Measurements from ENCODE around the gene NEO1.
A peak's percentile ranks its signal among the peaks of the same experiment; 100 is the strongest.

Gene NEO1

DNA sequence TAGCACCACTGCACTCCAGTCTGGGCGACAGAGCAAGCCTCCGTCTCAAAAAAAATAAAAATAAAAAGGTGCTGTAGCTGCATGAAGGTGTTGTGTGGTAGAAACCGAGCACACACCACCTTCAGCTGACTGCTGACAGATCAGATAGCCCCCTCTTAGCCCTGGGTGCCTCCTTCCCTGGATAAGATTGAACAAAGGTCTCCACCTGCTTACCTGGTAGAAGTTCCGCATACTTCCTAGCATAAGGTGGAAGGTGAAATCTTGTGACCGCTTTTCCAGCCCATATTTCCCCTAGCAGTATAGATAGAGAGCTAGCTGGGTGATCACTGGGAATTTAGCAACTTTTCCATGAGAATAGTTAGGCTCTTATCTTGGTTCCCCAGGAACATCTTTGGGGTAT, 18.7 kb upstream of the NEO1 start:
- DNase-seq = no peak

DNA sequence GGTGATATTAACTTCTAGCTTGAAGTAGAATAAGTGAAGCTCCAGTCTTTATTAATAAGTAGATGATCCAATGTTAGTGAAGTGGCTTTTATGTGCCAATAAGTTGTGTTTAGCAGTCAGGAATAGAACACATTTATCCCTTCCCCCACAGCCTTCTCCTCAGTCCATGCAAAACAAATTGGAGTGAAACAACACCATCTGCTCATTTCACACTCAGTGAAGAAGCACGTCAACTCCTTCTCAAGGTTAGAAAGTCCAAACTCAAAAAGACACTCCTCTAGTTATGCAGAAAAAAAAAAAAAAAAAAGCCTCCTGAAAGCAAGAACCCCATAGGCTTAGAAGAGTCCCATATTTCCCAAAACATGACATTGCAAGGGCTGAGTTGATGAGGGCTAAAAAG, 18.0 kb upstream of the NEO1 start:
- no peak for DNase-seq

DNA sequence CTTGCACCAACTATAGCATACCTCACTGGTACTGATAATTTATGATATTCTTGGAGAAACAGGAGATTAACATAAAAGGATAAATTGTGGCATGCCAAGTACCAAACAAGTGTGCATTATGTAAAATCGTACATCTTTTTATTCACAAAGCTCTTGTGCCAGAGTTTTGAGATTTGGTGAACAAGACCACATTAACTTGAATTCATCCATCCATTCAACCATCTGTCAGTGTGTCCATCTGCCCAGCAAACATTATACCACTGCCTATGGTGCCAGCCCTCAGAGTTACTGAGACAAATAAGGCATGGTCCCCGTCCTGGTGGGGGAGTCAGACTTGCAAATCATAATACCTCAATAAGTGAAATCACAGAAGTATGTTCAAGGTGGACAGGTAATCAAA, 17.0 kb upstream of the NEO1 start:
- no peak for DNase-seq

DNA sequence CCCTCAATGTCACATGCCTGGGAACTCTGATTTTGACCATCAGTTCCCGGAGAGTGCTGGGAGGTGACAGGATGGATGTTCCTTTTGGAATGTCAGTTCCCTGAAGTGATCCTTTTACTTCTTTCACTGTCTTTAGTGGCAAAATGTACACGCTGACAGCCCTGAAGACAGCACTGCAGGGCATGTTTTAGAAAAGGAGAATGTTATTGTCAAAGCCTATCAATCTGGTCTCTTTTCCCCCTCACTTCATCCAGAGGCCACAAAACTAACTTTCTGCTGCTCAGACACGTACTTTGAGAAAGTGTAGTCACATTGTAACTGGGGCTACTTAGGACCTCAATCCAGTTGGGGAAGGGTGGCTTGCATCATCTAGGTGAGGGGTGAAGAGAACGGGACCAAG, 14.0 kb upstream of the NEO1 start:
- DNase-seq = no peak

DNA sequence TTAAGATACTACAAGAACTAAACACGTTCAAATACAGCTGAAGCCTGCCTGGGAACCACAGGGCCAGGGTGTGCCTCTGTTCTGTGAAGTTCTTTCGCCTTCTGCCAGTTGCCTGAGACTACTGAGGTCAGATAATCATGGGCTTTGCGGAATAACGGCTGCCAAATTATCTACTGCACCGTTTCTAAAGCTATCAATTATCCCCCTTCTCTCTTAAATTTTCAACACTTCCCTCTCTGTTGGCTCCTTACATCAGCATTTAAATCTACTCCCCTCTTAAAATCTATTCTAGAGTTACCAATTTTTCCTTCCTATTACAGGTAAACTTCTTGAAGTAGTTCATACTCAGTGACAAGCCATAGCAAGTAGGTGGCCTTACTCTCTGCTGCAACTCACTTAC, 6.2 kb upstream of the NEO1 start:
- no peak for DNase-seq

DNA sequence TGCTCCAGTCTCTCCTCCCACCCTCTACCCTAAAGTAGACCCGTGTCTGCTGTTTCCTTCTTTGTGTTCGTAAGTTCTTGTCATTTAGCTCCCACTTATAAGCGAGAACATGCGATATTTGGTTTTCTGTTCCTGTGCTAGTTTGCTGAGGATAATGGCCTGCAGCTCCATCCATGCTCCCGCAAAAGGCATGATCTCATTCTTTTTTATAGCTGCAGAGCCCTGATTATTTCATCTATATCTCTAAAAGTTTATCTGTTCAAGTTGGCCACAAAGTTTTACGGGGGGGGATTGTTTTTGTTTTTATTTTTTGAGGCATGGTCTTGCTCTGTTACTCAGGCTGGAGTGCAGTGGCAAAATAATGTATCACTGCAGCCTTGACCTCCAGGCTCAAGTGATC, 4.4 kb upstream of the NEO1 start:
- DNase-seq = no peak

DNA sequence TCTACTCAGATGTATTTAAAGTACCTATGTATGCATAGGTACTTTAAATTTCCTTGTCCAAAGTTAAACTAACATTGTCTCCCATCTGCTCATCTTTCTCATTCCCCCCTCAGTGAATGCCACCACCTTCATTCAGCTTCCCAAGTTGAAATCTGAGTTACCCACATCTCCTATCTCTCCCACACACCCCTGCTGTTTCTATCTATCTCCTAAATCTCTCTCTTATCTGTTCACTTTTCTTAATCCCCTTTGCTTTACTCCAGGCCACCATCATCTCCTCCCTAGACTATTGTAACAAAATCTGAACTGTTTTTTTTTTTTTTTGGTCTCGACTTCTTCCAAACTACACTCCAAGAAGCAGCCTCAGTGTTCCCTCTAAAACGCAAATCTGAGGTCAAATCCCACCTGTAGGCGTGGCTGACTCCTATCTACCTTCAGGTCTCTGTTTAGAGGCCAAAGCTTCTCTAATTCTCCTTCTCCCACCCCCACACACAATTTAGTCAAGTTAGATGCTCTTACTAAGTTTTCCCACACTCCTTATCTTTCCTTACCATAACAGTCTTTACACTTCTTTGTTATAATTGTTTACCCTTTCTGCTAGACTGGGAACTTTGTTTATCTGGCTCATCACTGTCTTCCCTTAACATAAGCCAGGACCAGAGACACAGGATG, 3.5 kb upstream of the NEO1 start:
- DNase-seq = no peak

DNA sequence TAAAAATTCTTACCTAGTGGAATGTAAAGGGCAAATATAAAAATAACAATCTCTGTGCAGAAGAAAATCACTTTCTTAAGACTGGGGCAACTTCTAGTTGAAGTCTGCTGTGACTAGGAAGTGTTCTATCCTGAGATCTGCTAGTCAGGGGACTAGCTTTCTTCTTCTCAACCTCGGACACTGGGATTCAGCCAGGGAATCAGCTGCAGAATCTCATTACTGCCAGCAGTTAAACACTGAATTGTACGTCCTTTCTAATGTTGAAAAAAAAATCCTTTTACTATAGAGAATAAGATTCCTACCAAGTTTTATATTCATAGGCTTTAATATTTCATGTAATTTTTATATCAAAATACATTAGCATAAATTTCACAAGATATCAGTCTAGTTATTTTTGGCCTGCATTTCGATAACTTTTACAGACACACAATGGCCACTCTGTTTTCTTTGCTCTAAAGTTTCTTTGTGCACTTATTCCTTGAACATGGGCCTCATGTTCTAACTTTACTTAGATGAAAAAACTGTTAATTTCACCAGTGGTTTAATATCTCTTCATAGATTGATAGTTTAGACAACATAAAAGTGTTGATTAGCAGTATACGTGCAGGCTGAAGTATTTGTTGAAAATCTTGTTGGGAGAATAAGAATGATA, 2.6 kb upstream of the NEO1 start:
- DNase-seq = no peak

DNA sequence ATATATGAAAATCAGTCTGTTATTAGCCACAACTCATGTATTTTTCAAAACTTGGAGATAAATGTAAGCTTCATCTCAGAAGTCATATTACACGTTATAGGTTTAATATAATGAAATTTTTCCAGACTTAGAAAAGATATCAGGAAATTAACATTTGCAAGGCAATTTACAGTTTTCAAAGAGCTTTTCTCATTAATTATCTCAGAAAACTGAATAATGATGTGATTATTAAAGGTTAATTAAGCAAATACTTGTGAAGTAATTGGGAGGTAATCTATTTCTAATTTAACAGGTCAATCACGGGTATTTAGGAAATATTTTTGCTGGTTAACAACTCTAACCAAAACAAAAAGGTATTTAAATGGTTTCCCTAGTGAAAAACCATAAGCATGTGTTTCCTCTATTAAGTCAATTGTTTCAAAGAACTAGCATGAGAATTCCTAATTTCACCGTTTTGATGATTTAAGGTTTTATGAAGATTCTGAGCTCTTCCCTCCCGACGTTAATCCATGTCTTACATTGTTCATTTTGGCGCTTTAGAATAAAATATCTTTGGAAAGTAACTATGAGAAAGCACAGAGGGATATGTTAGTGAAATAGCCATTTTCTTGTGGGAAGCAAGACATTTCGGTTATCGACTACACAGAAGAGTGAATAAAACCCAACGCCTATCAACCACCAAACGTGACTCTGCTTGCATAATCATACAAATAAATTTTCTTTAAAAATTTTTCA, 1.5 kb upstream of the NEO1 start:
- DNase-seq = no peak

DNA sequence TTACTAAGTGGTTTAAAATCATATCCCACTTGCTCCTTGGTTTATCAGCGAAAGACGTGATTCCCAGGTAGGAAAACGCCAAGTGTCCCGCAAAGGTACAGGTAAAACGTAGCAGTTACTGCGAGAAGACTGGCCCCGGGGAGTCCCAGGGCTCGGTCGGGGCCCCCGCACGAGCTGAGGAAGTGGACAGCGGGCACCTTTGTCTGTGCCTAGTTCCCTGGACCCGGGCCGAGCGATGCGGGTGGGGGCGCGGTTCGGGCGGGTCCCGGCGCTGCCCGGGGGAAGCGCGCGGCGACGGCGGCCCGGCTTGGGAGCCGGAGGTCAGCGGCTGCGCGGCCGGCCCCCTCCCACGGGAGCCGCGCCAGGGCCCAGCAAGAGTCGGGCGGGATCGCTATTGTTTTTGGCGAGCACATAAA, 864 bp upstream of the NEO1 start:
- no peak for DNase-seq

DNA sequence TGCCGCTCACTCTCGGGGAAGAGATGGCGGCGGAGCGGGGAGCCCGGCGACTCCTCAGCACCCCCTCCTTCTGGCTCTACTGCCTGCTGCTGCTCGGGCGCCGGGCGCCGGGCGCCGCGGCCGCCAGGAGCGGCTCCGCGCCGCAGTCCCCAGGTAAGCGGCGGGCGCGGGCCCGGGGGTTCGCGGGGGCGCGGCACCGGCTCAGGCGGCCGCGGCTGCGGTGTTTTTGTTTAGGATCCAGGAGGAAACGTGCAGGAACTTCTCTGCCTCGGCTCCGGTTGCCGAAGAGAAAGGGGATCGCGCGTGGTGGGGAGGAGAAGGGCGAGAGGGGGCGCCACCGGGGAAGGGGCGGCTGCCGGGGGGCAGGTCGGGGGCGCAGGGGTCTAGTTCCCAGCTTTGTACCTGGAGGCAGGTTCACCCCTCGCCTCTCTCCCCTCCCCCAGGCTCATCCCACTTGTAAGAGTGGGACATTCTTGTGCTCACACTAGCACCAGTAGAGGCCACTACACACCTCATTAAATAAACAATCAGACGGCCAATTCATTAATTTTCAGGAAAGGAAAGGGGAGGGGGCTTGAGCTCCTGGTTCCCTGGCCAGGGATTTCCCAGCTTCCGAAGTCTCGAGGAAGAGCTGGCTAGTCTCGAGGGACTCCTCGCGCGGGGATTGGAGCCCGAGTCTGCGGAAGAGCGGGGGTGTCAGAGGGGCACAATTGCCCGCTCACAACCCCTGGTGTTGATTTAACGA, 562 bp downstream of the NEO1 start:
- peak; percentile 36 for DNase-seq

DNA sequence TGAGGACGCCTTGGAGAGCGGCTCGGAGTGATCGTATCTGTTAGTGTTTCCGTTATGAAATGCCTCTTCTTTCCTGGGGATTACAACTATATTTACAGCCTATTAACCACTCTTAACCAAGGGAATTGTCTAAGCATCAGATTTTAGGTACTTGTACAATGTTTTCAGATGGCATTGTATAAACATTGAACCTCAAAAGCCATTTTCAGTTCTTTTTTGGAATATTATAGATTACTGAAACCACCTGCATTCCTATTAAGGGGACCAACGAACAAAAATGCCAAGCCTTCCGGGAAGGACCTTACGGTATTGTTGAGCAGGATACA, 1.1 kb downstream of the NEO1 start:
- no peak for DNase-seq

DNA sequence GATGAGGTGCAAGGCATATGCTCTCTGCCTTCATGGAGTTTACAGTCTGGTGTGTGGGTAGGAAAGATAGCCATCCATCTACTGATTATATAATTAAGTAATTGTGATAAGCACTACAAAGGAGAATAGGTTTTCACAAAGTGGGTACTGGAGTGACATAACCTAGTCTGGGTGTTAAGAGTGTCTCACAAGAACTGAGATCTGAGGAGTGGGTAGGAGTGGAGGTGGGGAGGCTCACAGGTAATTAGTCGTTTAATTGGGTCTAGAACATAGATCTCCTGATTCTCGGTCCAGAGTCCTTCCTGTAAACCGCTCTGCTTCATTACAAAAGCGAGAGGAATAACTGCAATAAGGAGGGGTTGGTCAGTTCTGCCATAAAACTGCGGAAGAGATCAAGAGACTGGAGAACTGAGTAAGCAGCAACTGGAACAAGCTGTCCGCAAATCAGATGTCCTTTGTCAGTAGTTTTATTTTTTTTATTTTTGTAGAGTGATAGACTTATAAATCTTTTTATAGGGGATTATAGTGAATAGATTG, 2.2 kb downstream of the NEO1 start:
- no peak for DNase-seq

DNA sequence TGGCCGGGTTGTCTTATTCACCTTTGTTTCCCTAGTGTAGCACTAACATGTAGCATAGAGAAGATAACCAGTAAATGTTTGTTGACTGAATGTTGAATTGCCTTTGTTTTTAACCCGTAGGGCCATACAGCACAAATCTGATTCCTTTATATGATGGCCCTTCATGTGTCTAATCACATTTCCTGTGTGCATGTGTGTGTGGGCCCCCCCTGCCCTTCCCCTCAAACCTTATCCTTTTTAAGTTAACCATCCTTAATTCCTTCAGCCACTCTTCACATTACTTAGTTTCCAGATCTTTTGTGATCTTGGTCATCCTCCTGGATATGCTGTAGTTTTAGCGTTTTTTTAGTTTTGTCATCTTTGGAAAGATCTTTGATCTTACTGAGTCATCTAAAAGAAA, 4.2 kb downstream of the NEO1 start:
- DNase-seq = no peak

DNA sequence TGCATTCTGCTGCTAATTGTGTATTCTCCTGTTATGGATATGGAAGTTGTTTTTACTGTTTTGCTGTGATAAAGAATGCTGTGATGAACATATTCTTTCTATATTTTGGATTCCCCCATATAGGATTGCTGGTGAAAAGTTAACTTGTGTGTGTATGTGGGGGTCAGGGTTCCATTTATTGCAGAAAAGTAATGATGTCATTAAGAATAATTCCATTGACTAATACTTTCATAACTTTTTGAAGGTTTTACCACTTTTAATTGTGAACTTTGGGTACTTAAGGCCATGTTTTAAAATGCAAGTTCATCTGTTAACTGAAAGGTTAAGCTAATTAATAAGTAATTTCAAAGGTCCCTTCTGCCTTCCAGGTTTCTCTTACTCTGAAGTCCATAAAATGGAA, 6.2 kb downstream of the NEO1 start:
- DNase-seq = no peak

DNA sequence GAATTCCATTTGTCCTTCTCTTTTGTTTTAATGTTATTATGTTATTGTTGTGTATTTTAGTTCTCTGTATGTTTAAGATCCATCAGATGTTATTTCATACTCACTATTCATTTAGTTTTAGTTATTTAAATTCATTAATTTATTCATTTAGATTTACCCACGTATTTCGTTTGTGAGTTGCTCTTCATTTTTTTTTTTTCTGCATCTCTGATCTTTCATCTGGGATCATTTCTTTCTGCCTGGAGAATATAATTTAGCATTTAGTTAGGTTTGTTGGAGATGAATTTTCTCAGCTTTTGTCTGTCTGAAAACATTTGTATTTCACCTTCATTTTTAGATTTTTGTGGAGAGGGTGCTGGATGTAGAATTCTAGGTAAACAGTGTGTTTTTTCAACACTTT, 12.9 kb downstream of the NEO1 start:
- DNase-seq = no peak

DNA sequence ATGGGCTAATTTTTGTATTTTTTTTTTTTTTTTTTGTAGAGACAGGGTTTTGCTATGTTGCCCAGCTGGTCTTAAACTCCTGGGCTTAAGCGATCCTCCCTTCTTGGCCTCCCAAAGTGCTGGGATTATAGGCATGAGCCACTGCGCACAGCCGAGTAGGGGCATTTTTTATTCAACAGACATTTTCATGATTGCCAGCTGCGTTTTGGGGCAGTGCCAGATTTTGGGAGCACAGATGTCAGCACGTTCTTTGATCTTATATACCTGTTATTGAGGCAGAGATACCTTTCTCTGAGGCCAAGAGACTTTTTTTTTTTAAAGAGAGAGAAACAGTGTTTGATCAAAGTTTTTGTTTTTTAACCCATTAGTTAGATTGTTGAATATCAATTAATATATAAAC, 16.8 kb downstream of the NEO1 start:
- no peak for DNase-seq

DNA sequence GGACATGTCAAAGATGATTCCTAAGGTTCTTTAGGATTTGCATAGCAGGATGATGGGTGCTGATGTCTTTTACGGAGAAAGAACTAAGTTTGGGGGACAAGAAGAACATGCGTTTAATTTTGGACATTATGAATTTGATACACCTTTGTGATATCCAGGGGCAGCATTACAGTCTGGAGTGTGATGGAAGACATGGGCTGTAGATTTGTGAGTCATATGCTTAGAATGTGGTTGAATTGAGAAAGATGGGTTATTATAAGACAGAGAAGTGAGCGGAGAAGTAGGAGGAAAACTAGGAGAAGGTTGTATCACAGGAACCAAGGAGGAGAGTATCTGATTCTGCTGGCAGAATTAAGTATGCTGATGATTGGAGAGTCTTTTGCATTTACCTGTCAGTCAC, 20.6 kb downstream of the NEO1 start:
- DNase-seq = no peak

DNA sequence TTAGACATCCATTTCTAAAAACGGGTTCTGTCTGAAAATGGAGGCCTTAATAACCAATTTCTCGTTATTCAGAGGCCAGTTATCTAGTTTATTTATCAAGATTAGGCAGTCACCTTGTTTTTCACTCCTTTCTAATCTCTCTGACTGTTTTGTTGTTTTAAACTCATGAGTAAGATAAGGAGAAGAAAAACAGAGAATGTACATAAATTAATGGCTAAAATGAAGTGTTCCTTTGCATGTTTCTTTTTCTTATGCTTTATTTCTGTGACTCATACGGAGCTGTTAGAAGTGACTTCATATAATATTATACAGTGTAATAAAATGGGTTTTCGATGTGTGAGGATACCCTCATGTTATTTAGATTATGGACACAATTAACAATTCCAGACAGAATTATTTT, 22.0 kb downstream of the NEO1 start:
- no peak for DNase-seq

DNA sequence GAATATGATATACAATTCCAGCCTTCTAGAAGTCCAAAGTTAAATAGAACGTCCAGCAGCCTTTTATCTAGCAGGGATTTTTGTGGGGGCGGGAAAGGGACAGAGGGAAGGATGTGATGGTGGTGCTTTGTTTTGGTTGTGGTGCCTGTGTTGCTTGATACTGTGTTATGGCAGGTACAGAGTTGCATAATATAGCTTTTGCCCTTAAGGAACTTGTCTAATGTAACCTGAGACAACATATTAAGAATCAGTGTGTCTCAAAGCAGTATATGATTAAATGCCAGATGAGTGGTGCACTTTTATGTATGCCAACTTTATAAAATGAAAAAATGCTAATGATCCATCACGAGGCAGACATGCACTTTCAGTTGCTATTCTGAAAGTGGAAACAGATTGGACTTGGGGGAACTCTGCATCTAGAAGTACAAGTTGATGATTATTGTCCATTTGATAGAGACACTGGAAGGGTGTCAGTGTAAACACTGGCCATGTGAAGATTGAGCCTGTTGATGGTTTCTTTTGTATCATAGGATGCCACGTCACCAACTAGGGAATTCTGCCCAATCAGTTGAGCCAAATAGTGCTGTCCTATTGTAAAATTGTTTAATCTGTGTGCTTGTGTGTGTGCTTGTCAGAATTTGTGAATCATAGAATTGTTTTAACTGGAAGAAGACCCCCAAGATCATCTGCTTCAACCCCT, 23.0 kb downstream of the NEO1 start:
- no peak for DNase-seq

DNA sequence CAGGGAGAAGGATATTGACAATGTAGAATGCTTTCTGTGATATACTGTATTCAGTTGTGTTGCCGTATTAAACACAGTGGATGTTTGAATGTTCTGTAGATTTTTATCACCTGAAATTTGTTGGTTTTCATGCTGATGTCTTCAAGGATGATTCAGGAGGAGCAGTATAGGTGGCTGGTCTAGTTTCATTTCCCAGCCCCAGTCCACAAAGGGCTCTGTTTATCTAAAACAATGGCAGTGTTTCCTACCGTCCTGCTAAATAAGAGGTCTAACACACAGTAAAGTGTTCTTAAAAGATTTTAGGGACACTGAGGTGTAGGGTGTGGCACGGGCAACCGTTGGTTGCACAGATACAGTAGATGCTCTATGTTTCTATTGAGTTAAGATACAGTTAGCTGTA, 26.0 kb downstream of the NEO1 start:
- DNase-seq = no peak

DNA sequence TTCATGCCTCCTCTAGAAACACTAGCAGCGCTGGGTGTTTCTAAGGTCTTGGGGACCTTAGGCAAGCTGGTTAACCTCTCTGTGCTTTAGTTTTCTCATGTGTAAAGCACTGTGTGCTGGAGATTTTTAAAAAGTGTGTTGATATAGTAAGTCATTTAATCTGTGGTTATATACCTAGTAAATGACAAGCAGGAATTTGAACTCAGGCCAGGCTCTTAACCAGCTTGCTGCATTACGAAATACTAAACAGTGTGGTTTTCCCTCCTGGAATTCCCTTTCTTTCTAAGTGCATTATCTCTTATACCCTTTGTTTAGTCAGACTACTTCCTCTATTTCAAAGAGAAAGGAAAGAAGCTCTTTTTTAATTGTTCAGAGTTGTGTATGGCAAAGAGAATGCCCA, 26.5 kb downstream of the NEO1 start:
- no peak for DNase-seq

DNA sequence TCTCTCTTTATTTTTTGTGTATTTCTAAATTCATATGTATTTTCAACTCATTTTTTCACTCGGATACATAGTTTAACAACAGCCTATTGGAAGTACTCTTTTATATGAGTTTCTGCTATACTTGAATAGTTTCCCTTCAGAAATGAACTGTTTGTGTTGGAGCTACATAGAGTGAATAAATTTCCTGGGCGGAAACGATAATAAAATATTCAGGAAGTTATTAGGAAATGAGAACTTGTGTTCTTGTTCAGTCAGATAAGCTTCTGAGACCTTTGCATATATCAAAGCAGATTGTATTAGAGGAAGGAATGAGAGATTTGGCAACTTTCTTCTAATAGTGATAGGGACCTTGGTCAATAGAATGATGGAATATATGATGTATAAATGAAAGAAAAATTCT, 27.3 kb downstream of the NEO1 start:
- DNase-seq = no peak

Measured in CD4-positive, alpha-beta T cell treated with Interleukin-10 for 1 hour (primary cell).